HCT116 (cell line): ENCODE measurements around the gene TEP1.

Experiments used
- CEBPB ChIP-seq: IDR thresholded peaks from 2 replicates; pipeline ENCODE4 v1.6.1; 2012; ENCODE audit warnings: low read depth
- POLR2A ChIP-seq: IDR thresholded peaks from 2 replicates; pipeline ENCODE4 v1.7.0; 2011; ENCODE audit warnings: borderline replicate concordance; ENCODE audit not compliant: insufficient read depth, insufficient read length; ENCODE audit errors: extremely low read depth
- ZFX ChIP-seq: fragments of 450-650 bp; IDR thresholded peaks from 2 replicates; pipeline ENCODE4 v1.6.1; 2017
- ZNF274 ChIP-seq: fragments of 200-500 bp; sonication (Bioruptor generic); IDR thresholded peaks from 2 replicates; pipeline ENCODE4 v1.6.1; 2014; ENCODE audit warnings: mild to moderate bottlenecking, low read depth, low read length, inconsistent platforms
- TF ChIP-seq, protein P1 (sequence below), 3 experiments: fragments of 200-600 bp in 1 of 3; sonication (generic) in 1 of 3; IDR thresholded peaks in 2 of 3; conservative IDR thresholded peaks in 1 of 3; 2 replicates each; pipeline ENCODE4 v1.5.1; 2012 to 2017; ENCODE audit warnings: low read depth in 2 of 3, low read length in 2 of 3, antibody characterized with exemption in 1 of 3, borderline replicate concordance in 1 of 3, control low read depth in 1 of 3, mild to moderate bottlenecking in 1 of 3, mixed read lengths in 1 of 3, mixed run types in 1 of 3, moderate library complexity in 1 of 3; ENCODE audit not compliant: insufficient read depth in 1 of 3
- TF ChIP-seq, protein P2 (sequence below): IDR thresholded peaks from 2 replicates; pipeline ENCODE4 v1.6.1; 2012

DNA sequence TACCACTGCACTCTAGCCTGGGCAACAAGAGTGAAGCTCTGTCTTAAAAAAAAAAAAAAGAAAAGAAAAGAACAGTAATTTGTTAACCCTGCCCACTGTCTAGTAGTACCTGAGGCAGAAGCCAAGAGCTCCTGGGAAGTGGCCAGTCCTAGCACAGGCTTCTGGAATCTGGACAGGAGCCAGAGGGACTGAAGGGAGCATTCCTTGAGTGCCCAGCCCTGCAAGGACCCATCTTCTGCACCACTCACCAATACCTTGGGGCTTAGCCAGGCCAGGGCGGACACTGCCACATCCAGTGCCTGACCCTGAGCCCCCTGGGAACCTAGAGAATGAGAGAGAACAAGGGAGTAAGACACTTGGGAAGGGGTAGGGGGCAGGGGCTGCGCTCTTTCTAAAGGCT is 36.1 kb downstream of the TEP1 start:
- TF ChIP-seq POLR2A (no peak), ZFX (no peak), ZNF274 (no peak), CEBPB (no peak)
- TF ChIP-seq, protein P1, sequence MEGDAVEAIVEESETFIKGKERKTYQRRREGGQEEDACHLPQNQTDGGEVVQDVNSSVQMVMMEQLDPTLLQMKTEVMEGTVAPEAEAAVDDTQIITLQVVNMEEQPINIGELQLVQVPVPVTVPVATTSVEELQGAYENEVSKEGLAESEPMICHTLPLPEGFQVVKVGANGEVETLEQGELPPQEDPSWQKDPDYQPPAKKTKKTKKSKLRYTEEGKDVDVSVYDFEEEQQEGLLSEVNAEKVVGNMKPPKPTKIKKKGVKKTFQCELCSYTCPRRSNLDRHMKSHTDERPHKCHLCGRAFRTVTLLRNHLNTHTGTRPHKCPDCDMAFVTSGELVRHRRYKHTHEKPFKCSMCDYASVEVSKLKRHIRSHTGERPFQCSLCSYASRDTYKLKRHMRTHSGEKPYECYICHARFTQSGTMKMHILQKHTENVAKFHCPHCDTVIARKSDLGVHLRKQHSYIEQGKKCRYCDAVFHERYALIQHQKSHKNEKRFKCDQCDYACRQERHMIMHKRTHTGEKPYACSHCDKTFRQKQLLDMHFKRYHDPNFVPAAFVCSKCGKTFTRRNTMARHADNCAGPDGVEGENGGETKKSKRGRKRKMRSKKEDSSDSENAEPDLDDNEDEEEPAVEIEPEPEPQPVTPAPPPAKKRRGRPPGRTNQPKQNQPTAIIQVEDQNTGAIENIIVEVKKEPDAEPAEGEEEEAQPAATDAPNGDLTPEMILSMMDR (IDR thresholded peaks at IDR 0.05 in 2 of 3, conservative IDR thresholded peaks at IDR 0.05 in 1 of 3; ENCODE audit: borderline replicate concordance in 1 of 3, insufficient read depth in 1 of 3, low read depth in 2 of 3, low read length in 2 of 3) = no peak
- TF ChIP-seq, protein P2, sequence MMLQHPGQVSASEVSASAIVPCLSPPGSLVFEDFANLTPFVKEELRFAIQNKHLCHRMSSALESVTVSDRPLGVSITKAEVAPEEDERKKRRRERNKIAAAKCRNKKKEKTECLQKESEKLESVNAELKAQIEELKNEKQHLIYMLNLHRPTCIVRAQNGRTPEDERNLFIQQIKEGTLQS = no peak
